ENCODE measurements around the gene ZIC5. TPM values are rescaled to one million over a fixed set of nuclear protein-coding genes. Genes with fewer than 3 reads are reported as not detected.

The ZIC5 gene
- total and polyA plus RNA-seq, 2 of the 13 experiments (the other 11 are each of a cell fraction or from before 2014, with no cell fraction given), result 0.02 to 0.07 TPM

GRCh38 chr13:99977334-99977911 is 5.9 kb upstream of the ZIC5 start (continued):
- no peak for TF ChIP-seq ZKSCAN1 (IDR thresholded peaks at IDR 0.05; ENCODE audit: low read length)
- TF ChIP-seq HDAC6 (IDR thresholded peaks at IDR 0.05; ENCODE audit: low read depth, low read length), result no peak
- TF ChIP-seq ARID5B (CRISPR knock-in tag; IDR thresholded peaks at IDR 0.05), result 0 out of 2 replicates have a peak, but pooled peaks have one; percentile 15
- TF ChIP-seq STAT6 (CRISPR knock-in tag; IDR thresholded peaks at IDR 0.05; ENCODE audit: borderline replicate concordance), result no peak
- no peak for TF ChIP-seq RAD21 (CRISPR knock-in tag; IDR thresholded peaks at IDR 0.05)
- no peak for TF ChIP-seq ZNF430 (CRISPR knock-in tag; IDR thresholded peaks at IDR 0.05)
- TF ChIP-seq ZNF451 (CRISPR knock-in tag; IDR thresholded peaks at IDR 0.05), result no peak
- TF ChIP-seq NR2F1 (CRISPR knock-in tag; IDR thresholded peaks at IDR 0.05), result no peak
- TF ChIP-seq ARNT (IDR thresholded peaks at IDR 0.05), result no peak
- no peak for TF ChIP-seq SNRNP70 (IDR thresholded peaks at IDR 0.05; ENCODE audit: low read depth, low read length)
- no peak for TF ChIP-seq BCL3 (CRISPR knock-in tag; IDR thresholded peaks at IDR 0.05)
- no peak for TF ChIP-seq ZNF510 (CRISPR knock-in tag; IDR thresholded peaks at IDR 0.05; ENCODE audit: low read depth)
- TF ChIP-seq KDM3A (CRISPR knock-in tag; IDR thresholded peaks at IDR 0.05; ENCODE audit: low read depth), result no peak
- TF ChIP-seq FOXP1 (IDR thresholded peaks at IDR 0.05), result no peak
- peak; percentile 27; the same call in 1 of the 2 replicates for TF ChIP-seq FOXP1 (CRISPR knock-in tag; IDR thresholded peaks at IDR 0.05)
- TF ChIP-seq HNF1B (CRISPR knock-in tag; IDR thresholded peaks at IDR 0.05), result no peak
- TF ChIP-seq TOE1 (CRISPR knock-in tag; IDR thresholded peaks at IDR 0.05), result no peak
- TF ChIP-seq ZNF281 (CRISPR knock-in tag; IDR thresholded peaks at IDR 0.05; ENCODE audit: borderline replicate concordance), result no peak
- no peak for TF ChIP-seq ZNF557 (CRISPR knock-in tag; IDR thresholded peaks at IDR 0.05)
